ENCODE results near the gene WHRN. TPM values are rescaled to one million over a fixed set of nuclear protein-coding genes. Genes with fewer than 3 reads are reported as not detected.

The WHRN gene
- total and polyA plus RNA-seq, 2 donors (not counting 1 experiment from before 2014, with no cell fraction given), result 19.4 to 95.7 TPM

DNA sequence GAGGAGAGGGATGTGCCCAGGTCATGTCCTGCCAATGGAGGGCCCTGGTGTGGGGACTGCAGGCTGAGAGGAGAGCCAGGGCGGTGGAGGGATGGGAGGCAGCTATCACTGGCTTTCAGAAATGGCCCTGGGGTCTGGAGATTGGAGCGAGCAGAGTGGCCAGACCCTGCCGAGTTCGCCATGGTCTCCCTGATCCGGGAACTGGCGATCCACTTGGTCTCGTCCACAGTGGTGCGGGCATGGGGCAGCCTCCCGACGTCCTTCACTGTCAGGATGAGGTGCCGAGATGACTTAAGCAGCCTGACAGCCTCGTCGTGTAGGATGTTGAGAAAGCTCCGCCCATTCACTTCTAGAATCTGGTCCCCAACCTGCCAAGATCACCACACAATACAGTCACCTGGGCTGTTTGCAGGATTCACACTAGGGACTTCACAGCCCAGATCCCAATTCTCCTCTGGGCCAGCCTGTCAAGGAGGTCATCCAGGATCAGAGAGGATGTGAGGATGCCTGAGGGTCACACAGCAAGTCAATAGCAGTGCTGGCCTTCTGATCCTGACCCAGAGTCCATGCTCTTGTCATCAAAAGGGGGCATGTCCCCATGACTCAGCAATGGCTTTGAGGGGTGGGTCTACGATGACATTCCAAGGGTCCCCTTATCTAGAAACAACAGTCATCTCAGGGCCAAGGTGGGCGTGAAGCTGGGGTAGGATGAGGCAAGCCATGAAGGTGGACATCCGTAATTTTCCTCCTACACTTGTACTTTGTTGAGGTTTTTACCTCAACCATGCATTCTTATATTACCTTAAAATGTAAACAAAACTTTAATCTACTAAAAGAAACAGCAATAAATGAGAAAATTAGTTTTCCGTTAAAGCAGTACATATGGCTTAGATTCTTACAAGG is 79.0 kb downstream of the WHRN start:
- ChIA-PET POLR2A (no interaction called here), CTCF (interaction anchor here (1.2 to 1.6 kb wide), 3 partner anchors 9 to 81 kb away, joined by 3 to 7 read pairs (median 6); no protein-coding TSS in a partner anchor)
- ATAC-seq (ENCODE audit: low read depth) (no peak), DNase-seq (no peak)
- no peaks in the 10 kb centered on the region for H3K9me3 ChIP-seq (ENCODE audit: control extremely low read depth in 1 of 3, control insufficient read depth in 2 of 3, insufficient read depth in 1 of 3, low read length in 2 of 3)
- Mint-ChIP-seq H3K27ac (no peak overlapping the region), H3K4me1 (no peaks in the 10 kb centered on the region), H3K9me3 (ENCODE audit: insufficient read depth) (no peaks in the 10 kb centered on the region), H3K27me3 (peaks cover 5% of the 10 kb centered on the region), H3K4me3 (no peak overlapping the region)
- H3K4me2 ChIP-seq (replicated peaks; ENCODE audit: low read depth, low read length, poor library complexity, severe bottlenecking), result no peak overlapping the region
- no peak overlapping the region for H3K27ac ChIP-seq (ENCODE audit: low read length in 2 of 2)
- H3K9ac ChIP-seq (ENCODE audit: low read length), result no peak overlapping the region
- no peak for TF ChIP-seq EZH2 (IDR thresholded peaks at IDR 0.05; ENCODE audit: borderline replicate concordance, insufficient read depth, low read depth, low read length, poor library complexity, severe bottlenecking)
- TF ChIP-seq, protein P1, sequence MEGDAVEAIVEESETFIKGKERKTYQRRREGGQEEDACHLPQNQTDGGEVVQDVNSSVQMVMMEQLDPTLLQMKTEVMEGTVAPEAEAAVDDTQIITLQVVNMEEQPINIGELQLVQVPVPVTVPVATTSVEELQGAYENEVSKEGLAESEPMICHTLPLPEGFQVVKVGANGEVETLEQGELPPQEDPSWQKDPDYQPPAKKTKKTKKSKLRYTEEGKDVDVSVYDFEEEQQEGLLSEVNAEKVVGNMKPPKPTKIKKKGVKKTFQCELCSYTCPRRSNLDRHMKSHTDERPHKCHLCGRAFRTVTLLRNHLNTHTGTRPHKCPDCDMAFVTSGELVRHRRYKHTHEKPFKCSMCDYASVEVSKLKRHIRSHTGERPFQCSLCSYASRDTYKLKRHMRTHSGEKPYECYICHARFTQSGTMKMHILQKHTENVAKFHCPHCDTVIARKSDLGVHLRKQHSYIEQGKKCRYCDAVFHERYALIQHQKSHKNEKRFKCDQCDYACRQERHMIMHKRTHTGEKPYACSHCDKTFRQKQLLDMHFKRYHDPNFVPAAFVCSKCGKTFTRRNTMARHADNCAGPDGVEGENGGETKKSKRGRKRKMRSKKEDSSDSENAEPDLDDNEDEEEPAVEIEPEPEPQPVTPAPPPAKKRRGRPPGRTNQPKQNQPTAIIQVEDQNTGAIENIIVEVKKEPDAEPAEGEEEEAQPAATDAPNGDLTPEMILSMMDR (IDR thresholded peaks at IDR 0.05), result no peak
- intact Hi-C loops (cut with micrococcal nuclease), result no loop called here
- peaks cover 0 to 3% (median 0%) of the 10 kb centered on the region in 4 experiments for H3K27me3 ChIP-seq (replicated peaks in 1 of 4; ENCODE audit: control extremely low read depth in 1 of 4, control insufficient read depth in 3 of 4, insufficient read depth in 4 of 4, low read length in 3 of 4)
- H3K4me1 ChIP-seq (ENCODE audit: control insufficient read depth in 2 of 2, insufficient read depth in 2 of 2, low read length in 2 of 2), result no peaks in the 10 kb centered on the region
- 89% methylated on average over 10 of the region's 18 CpGs for WGBS (ENCODE audit: insufficient coverage)
- no peaks in the 10 kb centered on the region for H3K79me2 ChIP-seq (ENCODE audit: control insufficient read depth, insufficient read depth, low read length)
- H2AFZ ChIP-seq (ENCODE audit: insufficient read depth, low read depth, low read length, poor library complexity, severe bottlenecking), result no peak overlapping the region
- no peak overlapping the region for H3K4me3 ChIP-seq (ENCODE audit: control extremely low read depth in 1 of 5, extremely low read depth in 1 of 5, insufficient read depth in 1 of 5, low read depth in 2 of 5, low read length in 4 of 5)
- no peaks in the 10 kb centered on the region for H3K36me3 ChIP-seq (replicated peaks in 1 of 2; ENCODE audit: control extremely low read depth in 1 of 2, control insufficient read depth in 1 of 2, extremely low read depth in 1 of 2, insufficient read depth in 2 of 2, low read length in 1 of 2)
- H4K20me1 ChIP-seq (ENCODE audit: control insufficient read depth, insufficient read depth, low read length, poor library complexity, severe bottlenecking), result no peaks in the 10 kb centered on the region

DNA sequence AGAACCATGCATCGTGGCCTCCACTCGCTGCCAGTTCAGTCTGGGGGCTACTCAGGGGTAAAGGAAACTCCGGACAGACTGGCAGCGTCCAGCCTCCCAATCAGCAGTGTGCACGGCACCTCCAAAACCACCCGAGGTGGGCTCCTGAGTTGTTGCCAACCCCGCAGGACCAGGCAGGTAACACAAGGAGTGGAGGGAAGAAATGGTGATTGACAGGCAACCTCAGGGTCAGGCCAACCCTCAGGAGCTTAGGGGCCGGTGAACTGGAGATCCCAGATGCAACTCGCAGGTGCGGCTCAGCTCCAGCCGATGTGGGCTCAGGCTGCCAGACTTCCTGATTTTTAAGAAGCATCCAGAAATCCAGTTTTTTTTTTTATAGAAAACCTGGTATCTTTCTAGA is 80.1 kb downstream of the WHRN start:
- 92% methylated on average over 11 of the region's 11 CpGs for WGBS (ENCODE audit: insufficient coverage)
- CTCF ChIA-PET, result no interaction called here
- no peak overlapping the region for H3K27ac Mint-ChIP-seq

More for the DNA sequence above, 80.1 kb downstream of the WHRN start:
- H3K79me2 ChIP-seq (ENCODE audit: control insufficient read depth, insufficient read depth, low read length), result no peaks in the 10 kb centered on the region
- no peak overlapping the region for H3K27ac ChIP-seq (ENCODE audit: low read length in 2 of 2)
- H3K4me1 Mint-ChIP-seq, result no peaks in the 10 kb centered on the region
- no peaks in the 10 kb centered on the region for H3K4me1 ChIP-seq (ENCODE audit: control insufficient read depth in 2 of 2, insufficient read depth in 2 of 2, low read length in 2 of 2)
- H2AFZ ChIP-seq (ENCODE audit: insufficient read depth, low read depth, low read length, poor library complexity, severe bottlenecking), result no peak overlapping the region
- H3K9me3 ChIP-seq (ENCODE audit: control extremely low read depth in 1 of 3, control insufficient read depth in 2 of 3, insufficient read depth in 1 of 3, low read length in 2 of 3), result no peaks in the 10 kb centered on the region
- intact Hi-C loops (cut with micrococcal nuclease), result no loop called here
- H3K27me3 Mint-ChIP-seq, result peaks cover 4% of the 10 kb centered on the region
- no peak overlapping the region for H3K4me3 Mint-ChIP-seq
- H3K9me3 Mint-ChIP-seq (ENCODE audit: insufficient read depth), result no peaks in the 10 kb centered on the region
- no peak overlapping the region for H3K9ac ChIP-seq (ENCODE audit: low read length)
- H3K27me3 ChIP-seq (replicated peaks in 1 of 4; ENCODE audit: control extremely low read depth in 1 of 4, control insufficient read depth in 3 of 4, insufficient read depth in 4 of 4, low read length in 3 of 4), result peaks cover 0 to 3% (median 0%) of the 10 kb centered on the region in 4 experiments
- H3K4me3 ChIP-seq (ENCODE audit: control extremely low read depth in 1 of 5, extremely low read depth in 1 of 5, insufficient read depth in 1 of 5, low read depth in 2 of 5, low read length in 4 of 5), result no peak overlapping the region
- no peaks in the 10 kb centered on the region for H3K36me3 ChIP-seq (replicated peaks in 1 of 2; ENCODE audit: control extremely low read depth in 1 of 2, control insufficient read depth in 1 of 2, extremely low read depth in 1 of 2, insufficient read depth in 2 of 2, low read length in 1 of 2)
- no peaks in the 10 kb centered on the region for H4K20me1 ChIP-seq (ENCODE audit: control insufficient read depth, insufficient read depth, low read length, poor library complexity, severe bottlenecking)
- no peak for TF ChIP-seq EZH2 (IDR thresholded peaks at IDR 0.05; ENCODE audit: borderline replicate concordance, insufficient read depth, low read depth, low read length, poor library complexity, severe bottlenecking)
- TF ChIP-seq, protein P1 (IDR thresholded peaks at IDR 0.05), result no peak
- POLR2A ChIA-PET, result no interaction called here
- ATAC-seq (ENCODE audit: low read depth) (no peak), DNase-seq (no peak)
- no peak overlapping the region for H3K4me2 ChIP-seq (replicated peaks; ENCODE audit: low read depth, low read length, poor library complexity, severe bottlenecking)
